GM12801 (cell line): ENCODE data around the gene SLC29A2.

Experiments
- CTCF ChIP-seq: IDR thresholded peaks from one replicate; pipeline ENCODE4 v1.5.1; 2011; ENCODE audit warnings: control low read depth; ENCODE audit not compliant: insufficient read length; ENCODE audit errors: extremely low read depth

SLC29A2 gene

GRCh38 chr11:66335531-66336233 is 35.9 kb downstream of the SLC29A2 start:
- TF ChIP-seq CTCF, result no peak

GRCh38 chr11:66334605-66335442 is 36.7 kb downstream of the SLC29A2 start:
- no peak for TF ChIP-seq CTCF

DNA sequence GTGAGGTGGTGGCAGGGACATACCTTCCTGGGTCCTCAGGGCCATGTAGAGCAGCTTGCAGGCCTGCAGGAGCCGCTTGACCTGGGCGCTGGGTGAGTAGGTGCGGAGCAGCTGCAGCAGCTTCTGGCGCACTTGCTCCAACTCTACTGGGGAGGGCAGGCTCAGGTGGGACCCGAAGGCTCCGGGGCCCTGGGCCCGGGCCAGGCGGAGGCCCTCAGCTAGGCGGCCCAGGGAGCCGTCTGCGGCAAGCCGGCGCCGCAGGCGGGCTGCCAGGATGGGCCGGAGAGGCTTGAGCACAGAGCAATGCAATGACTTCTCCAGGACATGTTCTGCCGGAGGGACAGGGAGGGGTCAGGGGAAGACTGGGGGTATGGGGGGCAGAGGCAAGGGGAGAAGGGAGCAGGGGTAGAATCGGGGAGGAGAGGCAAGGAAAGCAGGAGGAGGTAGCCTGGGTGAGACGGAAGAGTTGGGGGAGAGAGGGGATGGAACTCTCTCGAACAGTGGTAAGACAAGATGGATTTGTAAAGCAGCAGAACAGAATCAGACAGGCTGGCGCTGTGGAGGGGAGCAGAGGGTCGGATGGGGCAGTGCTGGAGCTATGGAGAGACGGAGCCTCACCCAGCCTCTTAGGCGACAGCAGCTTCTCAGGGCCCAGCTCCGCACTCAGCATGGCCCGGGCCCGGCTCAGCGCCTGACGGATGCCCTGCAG is 37.5 kb downstream of the SLC29A2 start:
- TF ChIP-seq CTCF, result no peak

GRCh38 chr11:66333220-66333877 is 38.2 kb downstream of the SLC29A2 start:
- no peak for TF ChIP-seq CTCF

GRCh38 chr11:66332371-66333219 is 39.0 kb downstream of the SLC29A2 start:
- TF ChIP-seq CTCF, result no peak

DNA sequence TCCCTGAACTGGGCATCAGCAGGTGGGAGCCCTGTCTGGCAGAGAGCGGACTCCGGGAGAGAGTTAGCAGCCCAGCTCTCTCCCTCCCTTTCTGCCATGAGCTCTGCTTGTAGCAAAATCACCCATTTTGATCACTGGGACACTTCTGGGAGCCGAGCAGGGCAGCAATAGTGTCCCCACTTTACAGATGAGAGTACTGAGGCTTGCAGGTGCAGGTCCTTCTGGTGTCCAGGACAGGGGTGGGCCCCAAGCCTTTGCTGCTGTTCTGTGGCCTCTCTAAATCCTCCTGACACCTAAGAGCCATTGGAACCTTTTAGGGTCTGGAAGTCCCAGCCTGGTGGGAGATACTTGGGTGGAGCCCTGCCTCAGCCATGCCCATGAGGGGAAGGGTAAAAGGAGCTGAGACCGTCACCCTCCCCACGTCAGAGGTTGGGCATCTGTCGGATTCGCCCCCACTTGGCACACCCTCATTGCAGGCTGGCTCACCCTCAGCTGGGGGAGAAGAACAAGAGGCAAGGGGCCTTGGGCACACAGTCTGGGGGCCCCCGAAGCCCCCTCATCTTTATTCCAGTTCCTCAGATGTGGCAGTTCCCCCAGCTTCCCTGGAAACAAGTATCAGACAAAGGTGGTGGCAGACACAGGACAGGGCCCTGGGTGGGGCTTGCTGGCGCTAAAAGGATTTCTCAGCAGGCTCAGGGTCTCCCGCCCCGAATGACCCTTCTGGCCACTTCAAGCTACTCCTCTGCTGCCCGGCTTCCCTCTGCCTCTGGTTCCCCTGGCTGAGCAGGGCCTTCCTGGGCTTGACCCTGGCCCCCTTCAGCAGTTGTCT is 39.8 kb downstream of the SLC29A2 start:
- TF ChIP-seq CTCF, result no peak
